Tibial artery (tissue), 4 donors: ENCODE results near the gene THBS1.

Experiments
- DNase-seq, 2 donors: peaks; one replicate each; pipeline ENCODE4 v3.0.0-alpha.2; 2019
- H3K27ac ChIP-seq, 2 donors: fragments of 200-600 bp; sonication (generic) in 1 of 2; 1 replicate in 1 of 2; 2 replicates in 1 of 2; pipeline ENCODE4 v1.5.1; 2018 to 2019; ENCODE audit warnings: mild to moderate bottlenecking in 1 of 2
- H3K27me3 ChIP-seq, 2 donors: fragments of 200-600 bp; sonication (generic) in 1 of 2; one replicate each; pipeline versions ENCODE4 v1.5.1 to v1.6.0; 2016 to 2019
- H3K36me3 ChIP-seq, 3 donors: fragments of 200-600 bp; sonication (generic) in 2 of 3; one replicate each; pipeline ENCODE4 v1.5.1; 2016 to 2019; ENCODE audit warnings: mild to moderate bottlenecking in 2 of 3
- H3K4me1 ChIP-seq, 4 donors: fragments of 200-600 bp; sonication (generic) in 2 of 4; 1 replicate in 3 of 4; 2 replicates in 1 of 4; pipeline ENCODE4 v1.5.1; 2016 to 2019
- H3K4me3 ChIP-seq, 2 donors: fragments of 200-600 bp; sonication (generic) in 1 of 2; 1 replicate in 1 of 2; 2 replicates in 1 of 2; pipeline ENCODE4 v1.5.1; 2018 to 2019; ENCODE audit warnings: mild to moderate bottlenecking in 2 of 2
- H3K9me3 ChIP-seq, 3 donors: fragments of 200-600 bp; sonication (generic) in 1 of 3; one replicate each; pipeline ENCODE4 v1.5.1; 2016 to 2019
- intact Hi-C: fragments of 100-400 bp; cut with DNase I; formaldehyde crosslinking; loops from one replicate; pipeline ENCODE4 v1.15.0; 2023; ENCODE audit warnings: low total_unique reads
- TF ChIP-seq, protein P1 (sequence below), 2 experiments: fragments of 200-600 bp in 1 of 2; fragments of 450-650 bp in 1 of 2; IDR thresholded peaks; one replicate each; pipeline ENCODE4 v1.5.1; 2017 to 2019; ENCODE audit warnings: antibody characterized with exemption in 2 of 2, mild to moderate bottlenecking in 1 of 2, moderate library complexity in 1 of 2

The THBS1 gene

GRCh38 chr15:39629371-39629770 lies 48.5 kb downstream of the THBS1 start:
- H3K27me3 ChIP-seq = no peaks in the 10 kb centered on the region
- TF ChIP-seq, protein P1, sequence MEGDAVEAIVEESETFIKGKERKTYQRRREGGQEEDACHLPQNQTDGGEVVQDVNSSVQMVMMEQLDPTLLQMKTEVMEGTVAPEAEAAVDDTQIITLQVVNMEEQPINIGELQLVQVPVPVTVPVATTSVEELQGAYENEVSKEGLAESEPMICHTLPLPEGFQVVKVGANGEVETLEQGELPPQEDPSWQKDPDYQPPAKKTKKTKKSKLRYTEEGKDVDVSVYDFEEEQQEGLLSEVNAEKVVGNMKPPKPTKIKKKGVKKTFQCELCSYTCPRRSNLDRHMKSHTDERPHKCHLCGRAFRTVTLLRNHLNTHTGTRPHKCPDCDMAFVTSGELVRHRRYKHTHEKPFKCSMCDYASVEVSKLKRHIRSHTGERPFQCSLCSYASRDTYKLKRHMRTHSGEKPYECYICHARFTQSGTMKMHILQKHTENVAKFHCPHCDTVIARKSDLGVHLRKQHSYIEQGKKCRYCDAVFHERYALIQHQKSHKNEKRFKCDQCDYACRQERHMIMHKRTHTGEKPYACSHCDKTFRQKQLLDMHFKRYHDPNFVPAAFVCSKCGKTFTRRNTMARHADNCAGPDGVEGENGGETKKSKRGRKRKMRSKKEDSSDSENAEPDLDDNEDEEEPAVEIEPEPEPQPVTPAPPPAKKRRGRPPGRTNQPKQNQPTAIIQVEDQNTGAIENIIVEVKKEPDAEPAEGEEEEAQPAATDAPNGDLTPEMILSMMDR (IDR thresholded peaks at IDR 0.05) = no peak
- no peak overlapping the region for H3K27ac ChIP-seq
- intact Hi-C loops = no loop called here
- H3K36me3 ChIP-seq = no peaks in the 10 kb centered on the region
- no peaks in the 10 kb centered on the region for H3K9me3 ChIP-seq
- H3K4me1 ChIP-seq = peaks cover 5 to 31% (median 16%) of the 10 kb centered on the region in 4 donors
- DNase-seq = no peak
- H3K4me3 ChIP-seq = no peak overlapping the region

DNA sequence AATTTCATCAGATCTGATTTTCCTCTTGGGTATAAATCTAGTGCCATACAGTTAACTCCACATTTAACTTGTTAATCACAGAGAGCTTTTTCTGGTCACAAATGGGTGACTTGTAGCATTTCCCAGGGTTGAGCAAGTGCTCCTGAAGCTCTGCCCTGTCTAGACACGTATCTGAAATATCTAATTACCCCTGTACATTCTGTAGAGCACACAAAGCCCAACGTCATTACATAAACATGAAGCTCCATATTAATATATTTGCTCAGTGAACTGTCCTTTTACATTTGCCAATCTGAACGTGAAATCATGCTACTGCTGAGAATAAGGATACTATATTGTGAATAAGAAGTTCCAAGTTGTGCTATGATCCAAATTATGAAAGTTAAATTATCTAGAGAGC lies 49.0 kb downstream of the THBS1 start:
- TF ChIP-seq, protein P1 (IDR thresholded peaks at IDR 0.05) = no peak
- no peak for DNase-seq
- no peaks in the 10 kb centered on the region for H3K27me3 ChIP-seq
- H3K9me3 ChIP-seq = no peaks in the 10 kb centered on the region
- H3K27ac ChIP-seq = no peak overlapping the region
- intact Hi-C loops = no loop called here
- H3K36me3 ChIP-seq = no peaks in the 10 kb centered on the region
- H3K4me3 ChIP-seq = no peak overlapping the region
- H3K4me1 ChIP-seq = peaks cover 2 to 26% (median 12%) of the 10 kb centered on the region in 4 donors

DNA sequence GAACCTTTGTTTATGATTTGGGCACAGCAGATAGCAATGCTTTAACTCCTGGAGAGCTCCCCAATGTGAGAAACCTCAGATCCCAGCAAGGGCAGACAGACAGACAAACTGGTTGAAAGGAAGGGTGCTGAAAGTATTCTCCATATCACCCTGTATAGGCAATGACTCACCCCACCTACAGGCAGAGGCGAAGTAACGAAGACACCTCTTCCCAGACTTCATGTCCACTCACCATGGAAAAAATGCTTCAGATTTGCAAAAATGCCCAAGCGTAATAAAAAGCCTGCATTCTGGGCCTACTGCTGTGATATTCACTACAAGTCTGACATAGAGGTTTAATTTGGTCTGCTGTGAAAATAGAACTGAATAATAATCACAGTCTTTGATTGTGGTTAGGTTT lies 50.5 kb downstream of the THBS1 start:
- intact Hi-C loops = no loop called here
- Histone ChIP-seq H3K27me3 (no peaks in the 10 kb centered on the region), H3K9me3 (no peaks in the 10 kb centered on the region), H3K36me3 (no peaks in the 10 kb centered on the region), H3K4me1 (peaks cover 0 to 15% (median 5%) of the 10 kb centered on the region in 4 donors), H3K27ac (no peak overlapping the region), H3K4me3 (no peak overlapping the region)
- no peak for DNase-seq
- TF ChIP-seq, protein P1 (IDR thresholded peaks at IDR 0.05) = no peak

- intact Hi-C loops = no loop called here
Observed at GRCh38 chr15:39638041-39638440, 57.2 kb downstream of the THBS1 start.

GRCh38 chr15:39639037-39639436 lies 58.2 kb downstream of the THBS1 start:
- intact Hi-C loops = no loop called here
- no peaks in the 10 kb centered on the region for H3K9me3 ChIP-seq
- no peak overlapping the region for H3K4me3 ChIP-seq
- DNase-seq = no peak
- H3K27ac ChIP-seq = no peak overlapping the region
- no peaks in the 10 kb centered on the region for H3K36me3 ChIP-seq
- TF ChIP-seq, protein P1 (IDR thresholded peaks at IDR 0.05) = no peak
- H3K27me3 ChIP-seq = no peaks in the 10 kb centered on the region
- peaks cover 0 to 10% (median 3%) of the 10 kb centered on the region in 4 donors for H3K4me1 ChIP-seq

More at GRCh38 chr15:39638041-39638440, 57.2 kb downstream of the THBS1 start:
- H3K27me3 ChIP-seq = no peaks in the 10 kb centered on the region
- DNase-seq = no peak
- TF ChIP-seq, protein P1 (IDR thresholded peaks at IDR 0.05) = no peak
- H3K27ac ChIP-seq = no peak overlapping the region
- peaks cover 0 to 10% (median 3%) of the 10 kb centered on the region in 4 donors for H3K4me1 ChIP-seq
- H3K9me3 ChIP-seq = no peaks in the 10 kb centered on the region
- H3K4me3 ChIP-seq = no peak overlapping the region
- no peaks in the 10 kb centered on the region for H3K36me3 ChIP-seq

GRCh38 chr15:39640665-39641064 lies 59.8 kb downstream of the THBS1 start:
- H3K27ac ChIP-seq = no peak overlapping the region
- TF ChIP-seq, protein P1 (IDR thresholded peaks at IDR 0.05) = no peak

More at GRCh38 chr15:39640665-39641064, 59.8 kb downstream of the THBS1 start:
- Histone ChIP-seq H3K4me3 (no peak overlapping the region), H3K36me3 (no peaks in the 10 kb centered on the region), H3K27me3 (no peaks in the 10 kb centered on the region), H3K9me3 (no peaks in the 10 kb centered on the region), H3K4me1 (peaks cover 0 to 10% (median 3%) of the 10 kb centered on the region in 4 donors)
- intact Hi-C loops = no loop called here
- DNase-seq = no peak
